Activated naive CD8-positive, alpha-beta T cell treated with anti-CD3 and anti-CD28 coated beads, Interleukin-2, amount 10 ng/mL, durations not matched to agents 7 days and 5 days (primary cell): ENCODE results near the gene CCDC34. TPM values are rescaled to one million over a fixed set of nuclear protein-coding genes. Genes with fewer than 3 reads are reported as not detected.

Experiments used
- ATAC-seq: fragments of 150-1000 bp; cut with Tn5 transposase; one replicate; pipeline ENCODE4 v1.10.0; 2021; ENCODE audit warnings: low read depth, moderate library complexity
- POLR2A ChIA-PET: fragments of 350-600 bp; sonication (Branson Sonifier 250); formaldehyde crosslinking; loops from one replicate; lab custom pipeline; 2021; ENCODE audit warnings: antibody characterized with exemption; lab: Charles Lee
- DNase-seq: peaks from one replicate; pipeline ENCODE4 v3.0.0; 2021
- H3K27ac Mint-ChIP-seq: one replicate; pipeline ENCODE4 v1.8.0; 2022; ENCODE audit warnings: mild to moderate bottlenecking, mixed read lengths
- H3K27me3 Mint-ChIP-seq: one replicate; pipeline ENCODE4 v1.8.0; 2022; ENCODE audit warnings: mild to moderate bottlenecking, moderate library complexity, mixed read lengths
- H3K36me3 Mint-ChIP-seq: one replicate; pipeline ENCODE4 v1.8.0; 2021; ENCODE audit warnings: mild to moderate bottlenecking, mixed read lengths
- H3K4me1 Mint-ChIP-seq: one replicate; pipeline ENCODE4 v1.8.0; 2021; ENCODE audit warnings: mixed read lengths
- H3K4me3 Mint-ChIP-seq: one replicate; pipeline ENCODE4 v1.8.0; 2022; ENCODE audit warnings: mild to moderate bottlenecking, moderate library complexity, mixed read lengths
- H3K9me3 Mint-ChIP-seq: one replicate; pipeline ENCODE4 v1.8.0; 2021; ENCODE audit warnings: mixed read lengths
- total RNA-seq, 2 experiments: library from RNA; stranded (reverse); gene quantifications; one replicate each; pipeline ENCODE4 v1.2.3, GENCODE V29; 2021

Gene CCDC34
- total RNA-seq, 2 experiments from 2014 or later: 15.9 to 18.0 TPM

GRCh38 chr11:27313157-27313821 is 49.7 kb downstream of the CCDC34 start:
- DNase-seq: no peak
- Mint-ChIP-seq H3K4me3 (no peak overlapping the region), H3K4me1 (no peaks in the 10 kb centered on the region), H3K9me3 (no peaks in the 10 kb centered on the region), H3K36me3 (no peaks in the 10 kb centered on the region), H3K27me3 (peaks cover 6% of the 10 kb centered on the region), H3K27ac (no peak overlapping the region)
- ATAC-seq: no peak
- POLR2A ChIA-PET: no interaction called here

DNA sequence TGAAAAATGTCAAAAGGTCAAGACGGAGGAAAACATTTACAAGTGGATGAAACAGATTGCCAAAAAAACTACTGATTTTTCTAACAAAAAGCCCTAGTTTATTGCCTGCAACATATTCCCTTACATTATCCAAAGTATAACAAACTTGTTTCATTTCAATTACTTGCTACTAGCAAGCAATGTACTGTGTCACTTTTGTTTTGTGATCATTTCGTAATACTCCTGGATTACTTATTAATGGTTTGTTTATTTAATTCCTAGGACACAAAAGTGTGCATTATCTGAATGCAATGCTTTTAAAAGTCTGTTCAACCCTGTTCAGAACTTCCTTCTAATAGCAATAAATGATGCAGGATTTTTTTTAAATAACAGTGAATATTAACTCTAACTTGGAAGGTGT is 50.9 kb downstream of the CCDC34 start:
- H3K9me3 Mint-ChIP-seq: no peaks in the 10 kb centered on the region
- no peaks in the 10 kb centered on the region for H3K36me3 Mint-ChIP-seq
- peaks cover 6% of the 10 kb centered on the region for H3K27me3 Mint-ChIP-seq
- no peak overlapping the region for H3K4me3 Mint-ChIP-seq
- no peak for DNase-seq
- no peak overlapping the region for H3K27ac Mint-ChIP-seq
- no peaks in the 10 kb centered on the region for H3K4me1 Mint-ChIP-seq
- POLR2A ChIA-PET: no interaction called here
- ATAC-seq: no peak

GRCh38 chr11:27310707-27311106 is 52.3 kb downstream of the CCDC34 start:
- ATAC-seq (no peak), DNase-seq (no peak)
- POLR2A ChIA-PET: no interaction called here
- H3K9me3 Mint-ChIP-seq: peaks cover 1% of the 10 kb centered on the region
- H3K4me3 Mint-ChIP-seq: no peak overlapping the region
- no peaks in the 10 kb centered on the region for H3K4me1 Mint-ChIP-seq
- peaks cover 6% of the 10 kb centered on the region for H3K27me3 Mint-ChIP-seq
- no peaks in the 10 kb centered on the region for H3K36me3 Mint-ChIP-seq
- H3K27ac Mint-ChIP-seq: no peak overlapping the region

DNA sequence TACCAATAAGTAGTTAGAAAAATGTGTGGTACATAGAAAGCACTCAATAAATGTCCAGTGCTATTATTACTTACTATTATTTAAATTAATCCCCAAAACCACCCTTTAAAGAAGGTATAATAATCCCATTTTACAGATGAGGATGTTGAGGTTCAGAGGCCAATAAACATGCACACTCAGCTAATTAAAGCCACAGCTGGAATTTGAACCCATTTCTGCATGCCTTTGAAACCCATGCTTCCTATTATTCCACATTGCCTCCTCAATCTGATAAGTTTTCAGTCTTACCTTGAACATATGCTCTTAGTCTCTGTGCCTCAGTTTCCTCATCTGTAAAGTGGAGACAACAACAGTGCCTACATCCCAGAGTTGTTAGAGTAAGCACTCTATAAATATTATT is 52.8 kb downstream of the CCDC34 start:
- H3K9me3 Mint-ChIP-seq: peaks cover 1% of the 10 kb centered on the region
- H3K27ac Mint-ChIP-seq: no peak overlapping the region
- H3K27me3 Mint-ChIP-seq: peaks cover 6% of the 10 kb centered on the region
- no peaks in the 10 kb centered on the region for H3K4me1 Mint-ChIP-seq
- no peaks in the 10 kb centered on the region for H3K36me3 Mint-ChIP-seq
- no peak for DNase-seq
- POLR2A ChIA-PET: no interaction called here
- H3K4me3 Mint-ChIP-seq: no peak overlapping the region
- ATAC-seq: no peak

DNA sequence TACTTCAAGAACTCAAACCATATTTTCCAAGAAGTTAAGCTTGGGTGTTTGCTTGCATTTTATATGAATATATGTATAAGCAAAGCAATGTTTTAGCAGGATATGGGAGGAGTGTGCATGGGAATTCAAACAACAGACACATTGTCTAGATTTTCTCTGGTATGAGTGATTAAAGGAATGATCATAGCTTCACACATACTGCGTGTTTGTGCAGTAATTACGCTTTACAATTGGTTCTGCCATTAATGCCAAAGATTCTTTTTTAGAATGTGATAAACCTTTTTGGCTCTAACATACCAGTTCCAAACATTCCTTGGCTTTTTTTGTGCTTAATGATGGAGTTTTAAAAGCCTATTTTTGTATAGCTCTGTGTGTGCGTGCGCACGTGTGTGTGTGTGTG is 54.0 kb downstream of the CCDC34 start:
- no peaks in the 10 kb centered on the region for H3K36me3 Mint-ChIP-seq
- H3K4me3 Mint-ChIP-seq: no peak overlapping the region
- ATAC-seq (no peak), DNase-seq (no peak)
- POLR2A ChIA-PET: no interaction called here
- H3K4me1 Mint-ChIP-seq: no peaks in the 10 kb centered on the region
- H3K27ac Mint-ChIP-seq: no peak overlapping the region
- peaks cover 1% of the 10 kb centered on the region for H3K9me3 Mint-ChIP-seq
- peaks cover 6% of the 10 kb centered on the region for H3K27me3 Mint-ChIP-seq

- no peaks in the 10 kb centered on the region for H3K27me3 Mint-ChIP-seq
- H3K36me3 Mint-ChIP-seq: no peaks in the 10 kb centered on the region
- no peak overlapping the region for H3K4me3 Mint-ChIP-seq
- ATAC-seq (no peak), DNase-seq (no peak)
- H3K4me1 Mint-ChIP-seq: no peaks in the 10 kb centered on the region
- POLR2A ChIA-PET: no interaction called here
- no peak overlapping the region for H3K27ac Mint-ChIP-seq
- H3K9me3 Mint-ChIP-seq: peaks cover 1% of the 10 kb centered on the region
Measured at GRCh38 chr11:27307232-27307631, 55.8 kb downstream of the CCDC34 start.

DNA sequence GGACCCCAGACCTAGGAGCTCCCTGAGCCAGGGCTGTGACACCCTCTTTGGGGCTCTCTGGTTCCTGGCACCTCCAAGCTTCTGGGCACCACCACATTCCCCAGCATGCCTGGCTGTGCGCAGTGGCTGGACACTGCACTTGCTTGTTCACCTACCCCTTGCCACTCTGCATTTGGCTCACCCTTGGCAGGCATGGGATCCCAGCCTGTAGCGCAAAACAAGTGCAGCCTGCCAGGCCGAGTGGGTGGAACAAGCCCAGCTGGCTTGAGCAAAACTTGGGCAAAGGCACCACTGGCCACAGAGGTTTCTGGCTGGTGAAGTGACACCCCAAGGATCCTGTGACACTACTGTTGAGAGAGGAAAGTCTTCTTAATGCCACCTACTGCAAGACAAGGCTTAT is 57.3 kb downstream of the CCDC34 start:
- no peak overlapping the region for H3K27ac Mint-ChIP-seq
- POLR2A ChIA-PET: no interaction called here
- H3K4me1 Mint-ChIP-seq: no peaks in the 10 kb centered on the region
- H3K36me3 Mint-ChIP-seq: no peaks in the 10 kb centered on the region
- no peak for ATAC-seq
- no peaks in the 10 kb centered on the region for H3K27me3 Mint-ChIP-seq
- no peak for DNase-seq
- peaks cover 1% of the 10 kb centered on the region for H3K9me3 Mint-ChIP-seq
- H3K4me3 Mint-ChIP-seq: no peak overlapping the region

DNA sequence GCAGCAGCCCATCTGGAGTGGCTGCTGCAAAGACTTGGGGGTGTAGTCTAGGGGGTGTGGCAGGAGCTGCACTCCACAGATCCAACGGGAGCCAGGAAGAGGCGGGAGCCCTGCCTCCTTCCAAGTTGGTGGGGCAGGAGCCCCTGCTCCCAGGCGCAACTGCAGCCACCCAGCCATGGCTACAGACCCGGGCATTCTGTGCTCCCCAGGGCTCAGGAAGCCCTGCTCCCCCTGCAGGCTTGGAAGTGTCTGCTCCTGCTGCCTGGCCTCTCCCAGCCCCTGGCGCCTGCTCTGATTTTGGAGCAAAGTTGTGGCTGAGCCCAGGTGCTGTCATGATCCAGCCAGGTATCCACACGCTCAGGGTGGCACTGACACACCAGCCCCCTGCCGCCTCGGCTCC is 58.5 kb downstream of the CCDC34 start:
- Mint-ChIP-seq H3K4me1 (no peaks in the 10 kb centered on the region), H3K27me3 (no peaks in the 10 kb centered on the region), H3K27ac (no peak overlapping the region), H3K9me3 (peaks cover 1% of the 10 kb centered on the region), H3K4me3 (no peak overlapping the region), H3K36me3 (no peaks in the 10 kb centered on the region)
- DNase-seq (no peak), ATAC-seq (no peak)
- POLR2A ChIA-PET: no interaction called here

DNA sequence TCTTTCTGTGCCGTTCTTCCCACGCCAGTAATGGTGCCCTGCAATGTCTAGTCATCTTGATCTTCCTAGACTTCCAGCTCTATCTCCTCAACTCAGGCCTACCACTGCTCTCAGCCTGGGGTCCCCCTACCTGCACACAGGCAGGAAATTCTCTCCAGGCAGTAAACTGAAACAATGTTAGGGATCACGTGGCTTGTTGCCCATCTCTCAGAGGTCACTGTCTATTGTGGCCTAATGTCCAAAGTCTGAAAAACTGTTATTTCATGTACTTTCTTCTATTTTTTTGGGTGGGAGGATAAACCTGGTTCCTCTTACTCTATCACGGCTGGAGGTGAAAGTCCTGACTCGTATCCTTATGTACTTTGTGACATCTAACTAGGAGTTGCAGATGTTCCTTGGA is 59.1 kb downstream of the CCDC34 start:
- ATAC-seq (no peak), DNase-seq (no peak)
- Mint-ChIP-seq H3K27me3 (no peaks in the 10 kb centered on the region), H3K36me3 (no peaks in the 10 kb centered on the region), H3K4me1 (no peaks in the 10 kb centered on the region), H3K4me3 (no peak overlapping the region), H3K27ac (no peak overlapping the region), H3K9me3 (peaks cover 1% of the 10 kb centered on the region)
- POLR2A ChIA-PET: no interaction called here

DNA sequence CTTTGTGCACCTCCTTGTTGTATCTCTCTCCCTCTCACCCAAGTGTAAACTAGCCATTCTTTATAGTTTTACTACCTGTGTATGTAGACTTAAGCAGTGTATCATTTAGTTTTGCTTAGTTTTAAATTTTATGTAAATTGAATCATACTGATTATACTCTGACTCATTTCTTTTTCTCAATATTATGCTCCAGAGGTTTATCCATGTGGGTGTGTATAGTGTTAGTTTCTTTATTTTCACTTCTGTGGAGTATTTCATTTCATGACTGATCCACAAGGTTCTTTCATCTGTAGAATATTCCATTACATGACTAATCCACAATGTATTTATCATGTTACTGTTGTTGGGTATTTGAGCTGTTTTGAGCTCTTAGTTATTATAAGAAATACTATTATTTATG is 62.0 kb downstream of the CCDC34 start:
- no peaks in the 10 kb centered on the region for H3K4me1 Mint-ChIP-seq
- no peak overlapping the region for H3K27ac Mint-ChIP-seq
- H3K36me3 Mint-ChIP-seq: no peaks in the 10 kb centered on the region
- H3K9me3 Mint-ChIP-seq: no peaks in the 10 kb centered on the region
- ATAC-seq (no peak), DNase-seq (no peak)
- no peaks in the 10 kb centered on the region for H3K27me3 Mint-ChIP-seq
- H3K4me3 Mint-ChIP-seq: no peak overlapping the region
- POLR2A ChIA-PET: no interaction called here

GRCh38 chr11:27297616-27298015 is 65.4 kb downstream of the CCDC34 start:
- H3K27me3 Mint-ChIP-seq: no peaks in the 10 kb centered on the region
- no peaks in the 10 kb centered on the region for H3K4me1 Mint-ChIP-seq
- no peak overlapping the region for H3K4me3 Mint-ChIP-seq
- H3K27ac Mint-ChIP-seq: no peak overlapping the region
- no peaks in the 10 kb centered on the region for H3K36me3 Mint-ChIP-seq
- POLR2A ChIA-PET: no interaction called here
- DNase-seq: no peak
- no peak for ATAC-seq
- H3K9me3 Mint-ChIP-seq: peaks cover 4% of the 10 kb centered on the region

GRCh38 chr11:27296497-27296896 is 66.5 kb downstream of the CCDC34 start:
- no peak for DNase-seq
- no peak overlapping the region for H3K4me3 Mint-ChIP-seq
- POLR2A ChIA-PET: no interaction called here
- no peaks in the 10 kb centered on the region for H3K4me1 Mint-ChIP-seq
- H3K27ac Mint-ChIP-seq: no peak overlapping the region
- no peaks in the 10 kb centered on the region for H3K27me3 Mint-ChIP-seq
- no peaks in the 10 kb centered on the region for H3K36me3 Mint-ChIP-seq
- no peak for ATAC-seq
- H3K9me3 Mint-ChIP-seq: peaks cover 10% of the 10 kb centered on the region

GRCh38 chr11:27295928-27296327 is 67.1 kb downstream of the CCDC34 start:
- no peak for DNase-seq
- POLR2A ChIA-PET: no interaction called here
- H3K36me3 Mint-ChIP-seq: no peaks in the 10 kb centered on the region
- H3K4me1 Mint-ChIP-seq: no peaks in the 10 kb centered on the region
- peaks cover 15% of the 10 kb centered on the region for H3K9me3 Mint-ChIP-seq
- no peak overlapping the region for H3K27ac Mint-ChIP-seq
- H3K4me3 Mint-ChIP-seq: no peak overlapping the region
- ATAC-seq: no peak
- no peaks in the 10 kb centered on the region for H3K27me3 Mint-ChIP-seq

DNA sequence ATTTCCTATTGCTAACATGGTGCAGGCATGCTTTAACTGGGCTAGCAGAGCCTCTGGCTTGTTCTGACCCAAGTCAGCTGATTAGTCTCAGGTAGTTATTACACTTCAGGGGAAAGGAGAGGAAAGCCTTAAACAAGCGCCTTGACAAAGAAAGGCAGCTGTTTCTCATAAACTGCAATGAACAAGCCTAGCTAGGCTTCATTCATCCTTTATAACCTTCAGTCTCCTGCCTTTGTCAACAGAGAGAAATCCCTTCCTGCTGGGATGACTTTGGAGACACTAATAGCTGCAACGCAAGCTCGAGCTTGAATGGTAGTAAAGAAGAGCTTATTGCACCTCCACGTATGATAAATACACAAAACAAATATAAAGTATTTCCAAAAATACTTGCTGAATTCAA is 68.4 kb downstream of the CCDC34 start:
- Mint-ChIP-seq H3K36me3 (no peaks in the 10 kb centered on the region), H3K9me3 (peaks cover 15% of the 10 kb centered on the region), H3K4me1 (no peaks in the 10 kb centered on the region), H3K4me3 (no peak overlapping the region), H3K27ac (no peak overlapping the region), H3K27me3 (no peaks in the 10 kb centered on the region)
- POLR2A ChIA-PET: no interaction called here
- DNase-seq (no peak), ATAC-seq (no peak)
